Activated T-cell treated with anti-CD3 and anti-CD28 coated beads for 24 hours (primary cell): ENCODE results near the gene GLIS1.

Experiments used
- DNase-seq: peaks from one replicate; pipeline ENCODE4 v3.0.0-alpha.2; 2020; ENCODE audit warnings: low read depth

GLIS1 gene

DNA sequence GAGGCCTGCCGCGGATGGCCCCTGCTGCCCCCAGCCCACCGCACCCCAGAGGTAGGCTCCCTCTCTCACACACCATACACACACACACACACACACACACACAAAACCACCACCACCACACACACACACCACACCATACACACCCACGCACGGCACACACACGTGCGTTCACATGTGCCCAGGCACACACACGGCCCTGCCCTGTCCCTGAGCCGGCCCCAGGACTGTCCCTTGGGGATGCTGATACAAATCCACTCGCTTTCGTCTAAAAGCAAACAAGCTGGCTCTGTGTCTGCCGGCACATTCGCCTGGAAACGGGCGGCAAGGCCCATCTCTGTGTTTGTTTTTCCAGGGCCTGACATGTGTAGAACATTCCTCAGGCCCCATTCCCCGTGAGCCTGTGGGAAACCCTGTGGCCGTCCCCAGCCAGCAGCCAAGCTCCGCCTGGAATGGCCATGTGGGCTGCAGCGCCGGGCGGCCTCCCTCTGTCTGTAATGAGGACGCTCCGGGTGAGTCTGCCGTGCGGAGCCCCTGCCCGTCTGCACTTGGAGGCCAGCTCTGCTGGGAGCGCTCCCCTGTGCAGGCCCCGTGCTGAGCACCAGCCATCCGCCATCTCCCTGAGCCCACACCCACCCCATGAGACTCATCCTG, 212.4 kb downstream of the GLIS1 start:
- DNase-seq = no peak

DNA sequence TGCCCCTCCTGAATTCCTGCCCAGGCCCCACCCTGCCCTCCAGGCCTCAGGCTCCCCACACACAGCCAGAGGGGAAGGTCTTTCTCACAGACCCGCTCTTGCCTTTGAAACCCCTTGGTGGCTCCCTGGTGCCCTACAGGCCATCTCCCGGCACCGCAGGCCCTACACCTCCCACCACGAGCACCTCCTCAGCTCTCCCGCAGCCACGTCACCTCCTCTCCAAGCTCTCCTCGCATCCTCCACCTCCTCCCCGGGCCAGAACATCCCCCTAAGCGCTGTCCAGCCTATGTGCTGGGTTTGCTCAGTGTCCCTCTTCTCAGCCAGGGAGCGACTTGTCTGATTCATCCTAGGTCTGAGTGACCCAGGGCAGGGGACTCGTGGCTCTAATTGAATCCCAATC, 213.4 kb downstream of the GLIS1 start:
- DNase-seq = no peak

DNA sequence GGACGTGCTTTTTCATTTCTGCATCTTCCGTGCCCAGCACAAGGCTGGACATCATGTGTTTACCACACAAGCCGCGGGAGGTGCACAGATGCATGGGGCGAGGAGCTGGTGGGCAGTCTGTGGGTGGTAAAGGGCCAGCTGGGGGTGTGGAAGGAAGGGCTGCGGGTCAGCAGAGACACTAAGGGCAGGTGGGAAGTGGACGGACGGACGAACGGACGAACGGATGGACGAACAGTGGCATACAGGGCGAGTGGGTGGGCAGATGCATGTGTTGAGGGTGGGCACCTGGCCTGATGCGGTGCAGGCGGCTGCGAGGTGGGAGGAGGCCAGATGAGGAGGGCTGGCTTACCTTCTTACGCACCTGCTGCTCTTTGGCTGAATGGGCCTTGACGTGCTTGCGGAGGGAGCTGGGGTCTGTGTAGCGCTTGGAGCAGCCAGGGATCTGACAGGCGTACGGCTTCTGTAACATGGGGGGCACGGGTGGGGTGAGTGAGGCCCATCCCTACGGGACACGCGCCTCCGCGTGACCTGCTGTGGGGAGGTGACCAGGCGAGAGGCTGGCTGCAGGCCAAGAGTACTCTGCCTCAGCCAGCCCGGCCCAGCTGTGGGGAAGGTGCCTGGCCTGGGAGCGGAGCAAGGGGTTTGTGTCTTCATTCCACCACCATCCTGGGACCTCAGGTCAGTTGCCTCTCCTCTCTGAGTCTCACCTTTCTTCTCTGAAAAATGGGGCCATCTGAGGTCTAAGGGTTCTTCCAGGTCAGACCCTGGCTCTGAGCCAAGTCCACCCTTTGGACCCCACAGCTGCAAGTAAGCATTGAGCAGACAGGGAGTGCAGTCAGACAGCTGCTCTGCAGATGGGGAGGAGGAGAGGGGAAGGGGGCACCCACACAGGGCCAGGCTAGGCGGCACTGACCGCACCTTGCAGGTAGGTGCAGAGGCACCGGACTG, 214.3 kb downstream of the GLIS1 start:
- no peak for DNase-seq

DNA sequence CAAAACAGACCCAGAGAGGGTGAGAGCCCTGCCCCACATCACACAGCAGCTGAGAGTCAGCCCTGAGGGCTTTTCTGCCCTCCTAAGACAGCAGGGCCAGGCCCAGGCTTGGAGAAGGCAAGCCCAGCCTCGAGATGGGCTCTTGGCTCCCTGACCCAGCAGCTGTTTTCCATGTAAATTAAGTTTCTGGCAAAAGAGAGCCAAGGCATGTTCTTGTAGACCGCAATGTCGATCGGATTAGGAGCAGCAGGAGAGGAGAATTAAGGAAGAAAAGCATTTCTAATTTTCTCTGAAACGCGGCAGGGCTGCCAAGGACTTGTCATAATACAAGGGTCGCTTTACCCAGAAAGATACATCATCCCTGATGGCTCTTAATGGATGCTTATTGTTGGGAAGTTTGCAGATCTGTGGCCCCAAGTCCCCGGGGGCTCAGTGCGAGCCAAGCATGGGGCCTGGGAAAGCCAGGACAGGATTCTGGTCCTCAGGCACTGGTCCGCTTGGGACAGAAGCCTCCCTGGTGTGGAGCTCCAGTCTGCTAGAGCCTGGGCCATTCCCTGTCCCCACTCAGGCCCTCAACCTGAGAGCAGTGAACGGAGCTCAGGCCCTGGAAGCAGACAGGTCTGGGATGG, 216.9 kb downstream of the GLIS1 start:
- DNase-seq = no peak

DNA sequence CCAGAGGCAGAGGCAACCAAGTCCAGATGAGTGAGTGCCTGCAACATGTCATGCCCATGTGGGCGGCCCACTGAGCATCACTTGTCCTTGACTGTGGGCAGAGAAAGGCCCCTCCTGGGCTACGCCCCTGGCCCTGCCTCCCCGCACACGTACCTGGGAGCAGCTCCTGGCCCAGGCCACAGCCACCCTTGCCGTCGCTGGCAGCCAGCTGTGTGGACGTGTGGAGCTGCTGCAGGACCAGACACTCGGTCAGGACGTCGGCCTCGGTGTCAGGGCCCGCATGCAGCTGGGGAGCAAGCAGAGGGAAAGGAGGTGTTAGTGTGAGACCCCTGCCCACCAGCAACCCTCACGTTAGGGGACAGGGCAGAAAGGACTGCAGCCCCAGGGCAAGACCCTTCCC, 218.5 kb downstream of the GLIS1 start:
- no peak for DNase-seq

DNA sequence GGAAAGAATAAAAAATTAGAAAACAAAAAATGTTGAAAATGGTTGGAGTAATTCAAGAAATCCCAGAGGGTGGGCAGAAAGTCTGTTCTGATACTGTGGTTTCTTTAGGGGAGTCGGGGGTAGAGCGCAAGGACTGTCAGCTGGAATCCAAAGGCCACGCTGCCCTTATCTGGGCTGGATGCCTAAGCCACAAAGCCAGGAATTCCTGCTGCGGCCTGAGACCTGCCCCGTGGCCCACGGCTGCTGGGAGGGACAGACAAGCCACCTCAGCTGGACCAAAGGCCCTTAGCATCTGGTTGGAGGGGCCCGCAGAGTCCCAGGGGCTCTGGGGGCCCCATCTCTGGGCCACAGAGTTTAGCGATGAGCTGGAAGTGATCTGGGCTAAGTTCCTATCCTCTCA, 219.5 kb downstream of the GLIS1 start:
- DNase-seq = no peak

DNA sequence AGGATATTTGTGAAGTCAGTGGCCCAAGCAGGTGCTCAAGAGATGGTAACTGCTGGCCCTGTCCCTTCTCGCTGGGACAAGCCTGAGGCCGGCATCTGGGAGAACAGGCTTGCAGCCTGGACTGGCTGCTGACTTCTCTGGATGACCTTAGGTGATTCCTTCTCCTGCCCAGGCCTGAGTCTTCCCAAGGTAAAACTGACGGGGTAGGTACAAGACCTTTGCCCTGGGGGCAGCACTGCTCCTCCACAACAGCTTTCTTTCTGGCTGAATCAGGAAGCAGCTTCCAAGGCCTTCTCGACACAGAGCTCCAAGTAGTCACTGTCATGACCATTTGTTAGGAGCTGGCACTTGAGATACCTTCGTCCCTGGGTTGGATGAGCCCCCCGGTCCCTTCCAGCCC, 220.2 kb downstream of the GLIS1 start:
- no peak for DNase-seq

DNA sequence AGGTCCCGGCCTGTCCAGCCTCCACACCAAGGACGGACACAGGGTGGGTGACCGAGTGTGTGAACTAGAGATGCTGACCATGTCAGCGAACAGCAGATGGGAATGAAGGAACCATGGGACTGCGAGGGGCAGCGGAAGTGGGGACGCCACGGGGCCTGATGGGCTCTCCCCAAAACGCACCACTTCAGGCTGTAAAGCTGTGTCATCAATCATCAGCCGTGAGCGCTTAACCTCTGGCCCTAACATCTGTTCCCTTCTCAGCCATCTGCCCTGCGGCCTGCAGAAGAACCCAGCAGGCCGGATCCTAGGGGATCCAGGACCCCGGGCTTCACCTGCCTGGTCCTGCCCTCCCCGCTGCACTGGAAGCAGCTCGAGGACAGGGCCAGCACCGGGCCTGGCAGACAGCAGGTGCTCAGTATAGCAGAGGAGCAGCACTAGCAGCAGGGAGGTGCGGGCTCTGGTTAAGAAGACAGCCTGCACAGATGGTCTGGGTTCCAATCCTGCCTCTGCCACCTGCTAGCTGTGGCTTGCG, 221.1 kb downstream of the GLIS1 start:
- no peak for DNase-seq

DNA sequence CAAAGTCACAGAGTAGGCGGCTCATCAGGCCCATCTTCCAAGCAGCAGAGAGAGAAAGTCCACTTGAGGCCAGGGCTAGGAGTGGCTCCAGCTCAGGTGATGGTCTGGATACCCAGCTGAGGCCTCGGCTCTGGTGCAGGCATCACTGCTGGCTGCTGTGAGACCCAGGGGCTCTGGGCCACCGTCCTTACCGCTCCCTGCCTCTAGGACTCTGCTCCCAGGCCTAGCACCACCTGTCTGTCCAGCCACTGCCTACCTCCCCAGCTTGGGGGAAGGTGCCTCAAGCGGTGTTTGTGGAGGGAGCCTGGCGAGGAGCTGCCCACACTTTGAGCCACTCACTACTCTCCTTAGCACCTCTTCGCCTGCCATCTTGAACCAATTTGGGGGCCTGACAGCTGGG, 221.9 kb downstream of the GLIS1 start:
- no peak for DNase-seq

DNA sequence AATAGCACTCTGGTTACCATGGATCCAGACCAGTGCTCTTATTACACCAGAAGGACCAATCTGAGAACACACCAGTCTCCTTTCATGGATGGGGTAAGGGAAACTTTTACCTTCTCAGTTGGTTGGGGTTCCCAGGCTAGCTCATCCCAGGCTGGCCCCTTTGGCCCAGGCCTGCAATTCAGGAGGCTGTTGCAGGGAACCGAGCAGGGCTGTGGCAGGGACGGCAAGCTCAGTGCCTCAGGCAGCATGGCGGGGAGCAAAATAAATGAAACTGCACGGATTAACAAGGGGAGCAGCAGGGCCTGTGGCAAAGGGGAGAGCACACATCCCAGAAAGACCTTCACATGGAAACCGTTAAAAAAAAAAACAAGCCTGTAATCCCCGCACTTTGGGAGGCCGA, 222.8 kb downstream of the GLIS1 start:
- DNase-seq = no peak

DNA sequence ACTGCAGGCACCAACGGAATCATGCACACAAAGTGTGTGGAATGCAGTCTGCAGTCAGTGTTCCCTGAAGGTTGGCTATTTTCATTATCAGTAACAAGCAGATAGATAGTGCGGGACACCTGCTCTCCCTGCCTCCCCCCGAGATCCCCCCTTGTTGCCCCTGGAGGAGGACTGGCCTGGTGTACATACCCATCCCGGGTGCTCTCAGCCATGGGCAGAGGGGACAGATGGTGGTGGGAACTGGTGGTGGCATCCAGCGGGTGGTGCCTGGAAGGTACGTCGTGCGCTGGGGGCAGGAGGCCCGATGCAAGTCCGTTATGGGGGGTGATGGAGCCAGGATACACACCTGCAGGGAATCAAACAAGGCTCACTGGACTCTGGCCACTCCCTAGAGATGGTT, 224.5 kb downstream of the GLIS1 start:
- DNase-seq = no peak

DNA sequence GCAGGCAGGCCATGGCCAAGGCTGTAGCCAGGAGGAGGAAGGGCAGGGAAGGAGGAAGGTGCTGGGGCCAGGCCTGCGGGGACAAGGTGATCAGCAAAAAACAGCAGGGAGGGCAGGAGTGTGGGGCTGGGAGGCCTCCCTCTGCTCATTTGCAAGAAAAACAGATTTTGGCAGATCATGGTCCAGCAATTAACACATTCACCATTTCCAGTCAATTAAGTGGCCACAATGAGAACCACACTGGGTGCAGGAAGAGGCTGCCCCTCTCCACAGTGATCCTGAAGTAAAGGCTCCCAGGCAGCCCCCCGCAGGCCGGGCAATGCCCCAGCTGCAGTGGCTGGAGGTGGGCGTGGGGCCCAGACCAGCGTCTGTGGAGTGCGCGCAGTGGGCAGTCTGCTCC, 225.1 kb downstream of the GLIS1 start:
- no peak for DNase-seq

DNA sequence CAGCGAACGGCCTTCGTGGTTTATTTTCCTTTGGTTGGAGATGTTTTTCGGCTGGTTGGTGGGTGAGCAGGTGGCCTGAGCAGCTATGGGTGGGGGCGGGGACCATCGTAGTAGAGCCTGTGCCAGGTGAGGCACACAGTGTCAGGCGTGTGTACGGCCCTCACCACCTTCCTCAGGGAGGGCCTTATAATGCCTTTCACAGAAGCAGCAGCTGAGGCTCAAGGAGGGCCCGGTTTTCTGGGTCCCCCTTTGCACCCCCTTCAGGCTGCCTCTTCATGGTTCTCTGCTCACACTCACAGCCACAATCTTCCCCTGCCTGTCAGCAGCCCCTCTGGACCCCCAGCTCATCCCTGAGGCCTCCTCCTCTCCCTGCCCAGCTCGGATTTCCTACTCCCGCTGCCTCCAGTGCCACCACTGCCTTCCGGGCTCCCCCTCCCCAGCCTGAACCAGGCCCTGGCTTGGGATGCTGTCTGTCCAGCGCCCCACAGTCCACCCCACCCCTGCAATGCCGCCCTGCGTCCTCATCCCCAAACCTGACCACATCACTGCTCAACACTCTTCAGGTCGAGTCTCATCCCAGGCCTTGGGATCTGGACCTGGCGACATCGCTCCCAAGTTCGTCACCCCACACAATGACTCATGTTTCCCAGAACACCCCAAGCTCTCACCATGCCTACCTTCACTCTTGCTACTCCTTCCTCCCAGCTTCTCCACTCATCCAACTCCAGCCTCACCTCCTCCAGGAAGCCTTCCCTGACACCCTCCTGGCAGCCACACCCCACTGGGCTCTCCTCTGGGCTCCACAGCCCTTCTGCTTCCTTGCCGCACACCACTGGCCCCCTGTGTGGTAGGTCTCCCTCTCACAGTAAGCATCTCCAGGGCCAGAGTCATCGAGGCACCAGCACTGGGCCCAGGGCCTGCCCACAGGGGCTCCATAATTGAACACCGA, 225.9 kb downstream of the GLIS1 start:
- DNase-seq = no peak

DNA sequence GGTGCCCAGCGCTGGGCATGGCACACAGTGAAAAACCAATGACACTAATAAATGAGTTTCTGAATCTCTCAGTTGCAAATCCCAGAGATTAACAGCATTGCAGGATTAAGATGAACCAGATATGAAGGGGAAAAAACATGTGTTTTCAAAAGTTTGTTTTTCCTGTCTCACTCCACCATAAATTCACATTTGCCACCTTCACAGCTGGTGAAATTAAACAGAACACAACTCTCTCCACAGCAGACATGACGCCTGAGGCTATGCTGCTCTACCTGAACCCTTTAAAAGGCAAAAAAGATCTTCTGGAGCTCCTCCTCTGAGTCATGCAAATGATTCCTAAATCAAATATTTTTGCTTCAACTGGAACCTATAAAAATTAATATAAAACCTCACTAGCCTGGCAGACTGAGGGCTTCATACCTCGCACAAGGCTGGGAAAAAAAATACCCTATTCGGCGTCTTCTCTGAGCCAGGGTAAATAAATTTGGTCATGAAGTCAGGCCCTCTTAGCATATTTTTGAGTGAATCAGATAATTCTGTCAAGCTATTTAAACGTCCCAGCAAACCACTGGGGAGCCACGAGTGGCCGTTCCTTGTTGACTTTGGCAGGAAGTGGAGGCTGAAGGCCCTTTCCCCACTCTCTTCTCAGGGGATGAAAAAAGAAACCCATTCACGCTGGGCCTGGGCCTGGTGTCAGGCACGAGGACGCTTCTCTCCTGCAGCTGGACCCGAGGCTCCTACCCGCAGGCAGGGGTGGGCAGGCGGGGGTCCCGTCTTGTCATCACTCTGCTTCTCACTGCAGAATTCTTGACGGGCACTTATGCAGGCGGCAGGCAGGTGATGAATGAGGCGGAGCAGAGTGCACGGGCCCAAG, 226.8 kb downstream of the GLIS1 start:
- DNase-seq = no peak

DNA sequence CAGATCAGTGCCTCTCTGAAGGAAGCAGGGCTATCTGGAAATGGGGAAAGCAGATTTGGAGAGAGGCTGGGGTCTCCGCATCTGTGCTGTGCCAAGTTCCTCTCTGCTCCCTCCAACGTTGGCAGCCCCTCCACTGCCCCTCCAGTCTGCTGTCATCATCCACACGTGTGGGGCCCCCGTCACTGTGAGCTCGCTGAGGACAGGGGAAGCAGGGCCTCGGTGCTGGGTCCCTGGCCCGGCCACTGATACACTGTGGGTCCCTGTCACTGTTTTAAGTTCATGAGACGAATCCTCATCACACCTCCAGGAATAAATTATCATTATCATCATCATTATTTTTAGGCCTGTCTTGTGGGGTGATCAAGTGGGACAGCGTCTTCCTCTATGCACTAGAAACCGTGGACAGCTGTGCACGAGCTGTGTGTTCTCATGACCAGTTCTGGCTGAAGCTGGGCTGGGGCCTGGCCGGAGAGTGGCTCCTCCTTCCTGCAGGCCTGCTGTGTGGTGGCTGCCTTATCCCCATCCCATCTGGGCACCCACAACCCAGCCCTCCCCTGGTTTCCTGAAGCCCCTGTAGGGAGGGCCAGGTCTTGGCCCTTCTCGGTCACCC, 227.5 kb downstream of the GLIS1 start:
- DNase-seq = no peak

DNA sequence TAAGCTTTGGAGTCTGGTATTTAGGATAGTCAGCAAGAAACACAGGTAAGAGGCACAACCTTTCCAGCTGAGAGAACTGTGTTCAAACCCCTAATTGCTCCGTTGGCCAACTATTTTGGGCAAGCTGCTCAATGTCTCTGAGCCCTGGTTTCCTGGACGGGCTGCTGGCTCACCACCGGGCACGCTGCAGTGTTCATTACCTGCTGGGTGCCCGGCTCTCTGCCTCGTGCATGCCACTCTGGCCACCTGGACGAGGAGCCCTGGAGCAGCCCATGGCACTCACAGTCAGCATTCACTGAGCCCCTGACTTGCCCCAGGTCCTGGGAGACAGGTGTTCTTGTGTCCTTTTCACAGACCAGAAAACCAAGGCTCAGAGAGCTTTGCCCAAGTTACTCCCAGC, 228.7 kb downstream of the GLIS1 start:
- no peak for DNase-seq

DNA sequence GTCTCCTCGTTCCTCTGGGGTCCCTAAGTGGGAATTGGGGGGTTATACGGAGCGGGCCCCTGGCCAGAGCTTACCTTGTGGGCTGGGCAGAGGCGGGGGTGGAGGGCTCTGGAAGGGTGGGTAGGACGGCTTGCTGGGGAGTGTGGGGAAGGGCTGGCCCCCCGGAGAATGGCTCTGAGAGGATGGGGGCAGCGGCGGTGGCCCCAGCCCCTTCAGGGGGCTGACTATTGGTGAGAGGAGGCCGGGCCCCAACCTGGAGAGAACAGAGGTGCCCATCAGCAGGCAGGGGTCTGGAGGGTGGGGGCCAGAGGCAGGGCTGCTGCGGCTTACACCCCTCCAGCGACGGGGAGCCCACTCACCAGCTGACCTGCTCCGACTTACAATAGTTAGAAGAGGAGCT, 229.2 kb downstream of the GLIS1 start:
- DNase-seq = no peak

DNA sequence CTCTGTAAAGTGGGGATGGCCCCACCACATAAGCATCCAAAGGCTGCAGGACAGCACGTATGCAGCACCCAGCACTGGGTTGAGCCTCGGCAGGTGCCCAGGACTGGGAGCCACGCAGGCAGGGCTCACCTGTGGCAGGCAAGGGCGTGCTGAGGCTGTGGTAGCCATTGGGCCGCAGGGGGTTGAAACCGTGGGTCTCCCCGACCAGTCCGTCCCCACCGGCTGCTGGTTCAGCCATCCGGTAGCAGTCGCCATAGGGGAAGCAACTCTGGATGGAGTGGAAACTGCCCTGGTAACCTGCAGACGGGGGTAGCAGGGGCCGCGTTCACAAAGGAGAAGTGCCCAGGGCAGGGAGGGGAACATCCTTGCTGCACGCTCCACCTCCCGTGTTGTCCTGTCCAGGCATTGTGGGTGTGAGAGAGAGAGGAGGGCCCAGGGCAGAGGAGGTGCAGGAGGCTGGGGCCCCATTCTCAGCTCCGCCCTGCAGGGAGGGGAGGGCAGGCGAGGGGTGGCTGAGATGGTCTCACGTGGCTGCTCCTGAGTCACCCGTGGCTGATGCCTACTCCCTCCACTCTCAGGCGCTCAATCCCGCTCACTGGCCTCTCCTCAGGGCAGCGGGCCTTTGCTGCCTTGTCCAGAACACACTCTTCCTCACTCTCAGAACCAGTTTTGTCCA, 229.8 kb downstream of the GLIS1 start:
- DNase-seq = no peak
